ENCODE measurements around the gene LAIR2. TPM values are rescaled to one million over a fixed set of nuclear protein-coding genes. Genes with fewer than 3 reads are reported as not detected.

Gene LAIR2
- total RNA-seq, 4 donors from 2014 or later: not detected

GRCh38 chr19:54548806-54549205, 46.2 kb downstream of the LAIR2 start:
- H3K27me3 ChIP-seq: peaks cover 26% of the 10 kb centered on the region
- no peaks in the 10 kb centered on the region for H3K4me1 ChIP-seq
- no peaks in the 10 kb centered on the region for H3K9me3 ChIP-seq
- ATAC-seq: no peak
- H3K4me3 ChIP-seq: no peak overlapping the region
- WGBS, 2 donors (ENCODE audit: low coverage in 1 of 2): 100% methylated on average over 1 of the region's 16 CpGs; no CpG with 5 or more reads in 1 of the 2 donors
- H3K27ac ChIP-seq: no peak overlapping the region
- no peaks in the 10 kb centered on the region for H3K36me3 ChIP-seq
- no peak for TF ChIP-seq POLR2AphosphoS5 (IDR thresholded peaks at IDR 0.05)

GRCh38 chr19:54549224-54549623, 46.6 kb downstream of the LAIR2 start:
- H3K36me3 ChIP-seq: no peaks in the 10 kb centered on the region
- no CpG with 5 or more reads among the region's 14 CpGs for WGBS, 2 donors (ENCODE audit: low coverage in 1 of 2)
- H3K27ac ChIP-seq: no peak overlapping the region
- no peak overlapping the region for H3K4me3 ChIP-seq
- no peaks in the 10 kb centered on the region for H3K9me3 ChIP-seq
- peaks cover 29% of the 10 kb centered on the region for H3K27me3 ChIP-seq
- no peaks in the 10 kb centered on the region for H3K4me1 ChIP-seq
- ATAC-seq: no peak
- TF ChIP-seq POLR2A (IDR thresholded peaks at IDR 0.05): no peak

GRCh38 chr19:54551293-54551692, 48.7 kb downstream of the LAIR2 start:
- Histone ChIP-seq H3K4me3 (no peak overlapping the region), H3K4me1 (no peaks in the 10 kb centered on the region), H3K27ac (no peak overlapping the region), H3K27me3 (peaks cover 39% of the 10 kb centered on the region), H3K9me3 (no peaks in the 10 kb centered on the region), H3K36me3 (no peaks in the 10 kb centered on the region)
- no peak for ATAC-seq
- WGBS, 2 donors (ENCODE audit: low coverage in 1 of 2): 79 to 93% methylated on average over 5 of the region's 6 CpGs
- TF ChIP-seq POLR2A (IDR thresholded peaks at IDR 0.05) (no peak), POLR2AphosphoS5 (IDR thresholded peaks at IDR 0.05) (no peak), EP300 (IDR thresholded peaks at IDR 0.05) (no peak), CTCF (IDR thresholded peaks at IDR 0.05) (no peak)

GRCh38 chr19:54551950-54552912, 49.6 kb downstream of the LAIR2 start:
- Histone ChIP-seq H3K9me3 (no peaks in the 10 kb centered on the region), H3K27ac (no peak overlapping the region), H3K4me1 (no peaks in the 10 kb centered on the region), H3K27me3 (peaks cover 39% of the 10 kb centered on the region), H3K4me3 (no peak overlapping the region), H3K36me3 (no peaks in the 10 kb centered on the region)
- WGBS, 2 donors (ENCODE audit: low coverage in 1 of 2): 76% methylated on average over 10 to 12 of the region's 22 CpGs
- TF ChIP-seq CTCF (IDR thresholded peaks at IDR 0.05): no peak
- TF ChIP-seq EP300 (IDR thresholded peaks at IDR 0.05): no peak
- no peak for TF ChIP-seq POLR2A (IDR thresholded peaks at IDR 0.05)
- no peak for TF ChIP-seq POLR2AphosphoS5 (IDR thresholded peaks at IDR 0.05)
- ATAC-seq: no peak

- H3K36me3 ChIP-seq: no peaks in the 10 kb centered on the region
- no peak overlapping the region for H3K27ac ChIP-seq
- TF ChIP-seq POLR2AphosphoS5 (IDR thresholded peaks at IDR 0.05) (no peak), POLR2A (IDR thresholded peaks at IDR 0.05) (no peak), CTCF (IDR thresholded peaks at IDR 0.05) (no peak), EP300 (IDR thresholded peaks at IDR 0.05) (no peak)
- no peaks in the 10 kb centered on the region for H3K4me1 ChIP-seq
- H3K4me3 ChIP-seq: no peak overlapping the region
- peaks cover 43% of the 10 kb centered on the region for H3K27me3 ChIP-seq
- ATAC-seq: no peak
- 84 to 100% methylated on average over 2 to 5 of the region's 15 CpGs for WGBS, 2 donors (ENCODE audit: low coverage in 1 of 2)
- no peaks in the 10 kb centered on the region for H3K9me3 ChIP-seq
Measured at GRCh38 chr19:54552913-54553310, 50.3 kb downstream of the LAIR2 start.

- ATAC-seq: no peak
- Histone ChIP-seq H3K36me3 (no peaks in the 10 kb centered on the region), H3K4me1 (no peaks in the 10 kb centered on the region), H3K27ac (no peak overlapping the region), H3K9me3 (no peaks in the 10 kb centered on the region), H3K27me3 (peaks cover 45% of the 10 kb centered on the region), H3K4me3 (no peak overlapping the region)
- TF ChIP-seq EP300 (IDR thresholded peaks at IDR 0.05) (no peak), POLR2A (IDR thresholded peaks at IDR 0.05) (no peak), CTCF (IDR thresholded peaks at IDR 0.05) (no peak), POLR2AphosphoS5 (IDR thresholded peaks at IDR 0.05) (no peak)
- WGBS, 2 donors (ENCODE audit: low coverage in 1 of 2): 67 to 83% methylated on average over 1 to 5 of the region's 10 CpGs
Measured at GRCh38 chr19:54554006-54554405, 51.4 kb downstream of the LAIR2 start.

Data from gastroesophageal sphincter (tissue), 4 donors.